ENCODE data around the gene KIAA1755. TPM values are rescaled to one million over a fixed set of nuclear protein-coding genes. Genes with fewer than 3 reads are reported as not detected.
A peak's percentile ranks its signal among the peaks of the same experiment; 100 is the strongest.

The KIAA1755 gene
- total and polyA plus RNA-seq, 12 donors: 2.7 to 7.7 (median 5.2) TPM

- H3K4me1 ChIP-seq: peaks cover 0 to 13% (median 2%) of the 10 kb centered on the region in 9 donors
- peaks cover 0 to 39% (median 27%) of the 10 kb centered on the region in 7 donors for H3K27me3 ChIP-seq
- peak in 1 of 8 donors; percentile 3 for ATAC-seq
- no peak for DNase-seq
- no peaks in the 10 kb centered on the region for H3K36me3 ChIP-seq
- peak overlapping the region in 9 of 10 donors; percentile 49 to 91 (median 83) for H3K27ac ChIP-seq
- 48 to 50% methylated on average over 8 of the region's 8 CpGs for WGBS, 2 donors
- no peak for TF ChIP-seq CTCF (IDR thresholded peaks at IDR 0.05)
- H3K9me3 ChIP-seq: peaks cover 0 to 4% (median 0%) of the 10 kb centered on the region in 11 donors
- H3K4me3 ChIP-seq: peak overlapping the region in 9 of 10 donors; percentile 22 to 62 (median 56)
- intact Hi-C loops (cut with DNase I): no loop called here
These were observed 487 bp upstream of the KIAA1755 start for GRCh38 chr20:38261054-38261390.

- 12 to 20% methylated on average over 5 of the region's 5 CpGs for WGBS, 2 donors
- TF ChIP-seq CTCF (IDR thresholded peaks at IDR 0.05): no peak
- no peaks in the 10 kb centered on the region for H3K9me3 ChIP-seq
- peaks cover 0 to 39% (median 27%) of the 10 kb centered on the region in 7 donors for H3K27me3 ChIP-seq
- peaks cover 0 to 21% (median 4%) of the 10 kb centered on the region in 9 donors for H3K4me1 ChIP-seq
- DNase-seq: no peak
- no peaks in the 10 kb centered on the region for H3K36me3 ChIP-seq
- peak overlapping the region; percentile 65 to 91 (median 82) for H3K27ac ChIP-seq
- H3K4me3 ChIP-seq: peak overlapping the region; percentile 22 to 62 (median 56)
- ATAC-seq: peak in 7 of 8 donors; percentile 3 to 40 (median 13)
- intact Hi-C loops (cut with DNase I): no loop called here
These were observed 534 bp downstream of the KIAA1755 start for GRCh38 chr20:38260025-38260377.

- no peaks in the 10 kb centered on the region for H3K9me3 ChIP-seq
- ATAC-seq: no peak
- DNase-seq: no peak
- peak overlapping the region in 4 of 10 donors; percentile 4 to 91 (median 30) for H3K27ac ChIP-seq
- intact Hi-C loops (cut with DNase I): loop anchor here in 1 of 10 donors (5.0 kb wide), 1 partner anchor 39 kb away; no protein-coding TSS in a partner anchor
- H3K4me3 ChIP-seq: peak overlapping the region in 5 of 10 donors; percentile 56 to 62 (median 59)
- no peaks in the 10 kb centered on the region for H3K36me3 ChIP-seq
- peaks cover 0 to 39% (median 27%) of the 10 kb centered on the region in 7 donors for H3K27me3 ChIP-seq
- TF ChIP-seq CTCF (IDR thresholded peaks at IDR 0.05): no peak
- H3K4me1 ChIP-seq: peaks cover 0 to 33% (median 11%) of the 10 kb centered on the region in 9 donors
- 90% methylated on average over 7 of the region's 7 CpGs for WGBS, 2 donors
These were observed 1.9 kb downstream of the KIAA1755 start for GRCh38 chr20:38258545-38259215.

- no peak for TF ChIP-seq CTCF (IDR thresholded peaks at IDR 0.05)
- peaks cover 0 to 34% (median 23%) of the 10 kb centered on the region in 7 donors for H3K27me3 ChIP-seq
- DNase-seq: no peak
- peak overlapping the region in 1 of 10 donors; percentile 58 for H3K4me3 ChIP-seq
- 82 to 85% methylated on average over 2 of the region's 2 CpGs for WGBS, 2 donors
- no peaks in the 10 kb centered on the region for H3K36me3 ChIP-seq
- intact Hi-C loops (cut with DNase I): loop anchor here in 1 of 10 donors (5.0 kb wide), 1 partner anchor 40 kb away; no protein-coding TSS in a partner anchor
- ATAC-seq: no peak
- H3K4me1 ChIP-seq: peaks cover 0 to 48% (median 11%) of the 10 kb centered on the region in 9 donors
- no peaks in the 10 kb centered on the region for H3K9me3 ChIP-seq
- peak overlapping the region in 1 of 10 donors; percentile 60 for H3K27ac ChIP-seq
These were observed 3.6 kb downstream of the KIAA1755 start for GRCh38 chr20:38256966-38257365.

Data from heart right ventricle (tissue), 16 donors.